ENCODE measurements around the gene RAD51B.

RAD51B gene

DNA sequence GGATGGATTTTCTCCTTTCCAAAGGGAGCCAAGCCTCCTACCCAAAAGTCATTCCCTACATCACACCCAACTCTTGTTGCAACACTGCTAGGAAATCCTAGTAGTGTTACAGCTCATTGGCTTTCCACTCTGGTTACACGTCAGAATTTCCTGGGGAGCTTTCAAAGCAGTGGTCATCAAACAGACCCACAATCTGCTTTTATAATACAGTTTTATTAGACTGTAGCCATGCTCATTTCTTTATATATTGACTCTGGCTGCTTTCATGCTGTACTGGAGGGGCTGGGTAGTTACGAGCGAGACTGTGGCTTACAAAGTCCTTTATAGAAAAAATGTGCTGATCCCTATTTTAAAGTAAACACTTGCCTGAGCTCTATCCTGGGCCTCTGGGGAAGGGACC is 37.5 kb upstream of the RAD51B start:
- Histone ChIP-seq H3K9me3 (ENCODE audit: control insufficient read depth, insufficient read depth, low read depth, low read length) (no peaks in the 10 kb centered on the region), H3K27ac (ENCODE audit: extremely low read depth, low read depth, low read length) (no peak overlapping the region), H3K4me3 (ENCODE audit: low read depth, low read length) (no peak overlapping the region), H3K4me1 (ENCODE audit: control insufficient read depth, insufficient read depth, low read length) (no peaks in the 10 kb centered on the region), H3K36me3 (ENCODE audit: control insufficient read depth in 2 of 2, insufficient read depth in 1 of 2, low read length in 2 of 2) (peaks cover 33 to 94% of the 10 kb centered on the region in 2 experiments)
- no peak for TF ChIP-seq GLI2 (tag by site-specific recombination; IDR thresholded peaks at IDR 0.05; ENCODE audit: borderline replicate concordance, low read depth)
- TF ChIP-seq ZBTB7A (tag by site-specific recombination; IDR thresholded peaks at IDR 0.05; ENCODE audit: low read depth), result no peak
- TF ChIP-seq MYNN (tag by site-specific recombination; IDR thresholded peaks at IDR 0.05; ENCODE audit: borderline replicate concordance), result no peak
- TF ChIP-seq ZNF157 (tag by site-specific recombination; IDR thresholded peaks at IDR 0.05), result no peak
- TF ChIP-seq, protein P1, sequence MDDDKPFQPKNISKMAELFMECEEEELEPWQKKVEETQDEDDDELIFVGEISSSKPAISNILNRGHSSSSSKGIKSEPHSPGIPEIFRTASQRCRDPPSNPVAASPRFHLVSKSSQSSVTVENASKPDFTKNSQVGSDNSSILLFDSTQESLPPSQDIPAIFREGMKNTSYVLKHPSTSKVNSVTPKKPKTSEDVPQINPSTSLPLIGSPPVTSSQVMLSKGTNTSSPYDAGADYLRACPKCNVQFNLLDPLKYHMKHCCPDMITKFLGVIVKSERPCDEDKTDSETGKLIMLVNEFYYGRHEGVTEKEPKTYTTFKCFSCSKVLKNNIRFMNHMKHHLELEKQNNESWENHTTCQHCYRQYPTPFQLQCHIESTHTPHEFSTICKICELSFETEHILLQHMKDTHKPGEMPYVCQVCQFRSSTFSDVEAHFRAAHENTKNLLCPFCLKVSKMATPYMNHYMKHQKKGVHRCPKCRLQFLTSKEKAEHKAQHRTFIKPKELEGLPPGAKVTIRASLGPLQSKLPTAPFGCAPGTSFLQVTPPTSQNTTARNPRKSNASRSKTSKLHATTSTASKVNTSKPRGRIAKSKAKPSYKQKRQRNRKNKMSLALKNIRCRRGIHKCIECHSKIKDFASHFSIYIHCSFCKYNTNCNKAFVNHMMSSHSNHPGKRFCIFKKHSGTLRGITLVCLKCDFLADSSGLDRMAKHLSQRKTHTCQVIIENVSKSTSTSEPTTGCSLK (tag by site-specific recombination; IDR thresholded peaks at IDR 0.05), result no peak
- TF ChIP-seq ZNF10 (tag by site-specific recombination; IDR thresholded peaks at IDR 0.05), result no peak
- TF ChIP-seq ZNF335 (tag by site-specific recombination; conservative IDR thresholded peaks at IDR 0.05), result no peak
- TF ChIP-seq, protein P2, sequence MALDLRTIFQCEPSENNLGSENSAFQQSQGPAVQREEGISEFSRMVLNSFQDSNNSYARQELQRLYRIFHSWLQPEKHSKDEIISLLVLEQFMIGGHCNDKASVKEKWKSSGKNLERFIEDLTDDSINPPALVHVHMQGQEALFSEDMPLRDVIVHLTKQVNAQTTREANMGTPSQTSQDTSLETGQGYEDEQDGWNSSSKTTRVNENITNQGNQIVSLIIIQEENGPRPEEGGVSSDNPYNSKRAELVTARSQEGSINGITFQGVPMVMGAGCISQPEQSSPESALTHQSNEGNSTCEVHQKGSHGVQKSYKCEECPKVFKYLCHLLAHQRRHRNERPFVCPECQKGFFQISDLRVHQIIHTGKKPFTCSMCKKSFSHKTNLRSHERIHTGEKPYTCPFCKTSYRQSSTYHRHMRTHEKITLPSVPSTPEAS (tag by site-specific recombination; IDR thresholded peaks at IDR 0.05), result no peak
- ChIA-PET CTCF (interaction anchor here (0.7 to 0.9 kb wide), 2 partner anchors 8 to 61 kb away, joined by 3 to 4 read pairs; no protein-coding TSS in a partner anchor), POLR2A (no interaction called here)

DNA sequence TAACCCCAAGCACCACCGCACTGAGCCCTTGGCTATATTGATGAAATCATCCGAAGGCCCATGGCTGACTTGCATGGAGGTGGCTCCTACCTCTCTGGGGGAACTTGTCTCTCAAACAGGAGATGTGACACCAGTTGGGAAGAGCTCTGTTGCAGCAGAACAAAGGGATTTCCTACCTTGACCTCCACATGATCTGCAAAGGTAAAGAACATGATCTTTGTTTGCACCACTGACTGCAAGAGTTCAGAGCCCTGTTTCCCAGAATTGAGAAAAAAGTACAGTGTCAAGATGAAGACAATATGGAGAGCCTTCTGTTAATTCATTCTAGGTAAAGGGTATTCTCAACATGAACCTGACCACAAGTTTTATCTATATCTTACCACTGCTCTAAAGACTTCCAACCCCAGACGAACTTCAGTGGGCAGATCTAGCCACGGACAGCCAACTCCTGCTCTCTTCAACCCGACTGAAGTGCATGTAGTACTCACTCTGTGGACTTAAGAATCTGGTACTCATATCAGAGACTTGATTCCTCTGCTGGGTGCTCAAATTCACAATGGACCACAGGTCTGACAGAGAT is 35.2 kb upstream of the RAD51B start:
- no peak overlapping the region for H3K27ac ChIP-seq (ENCODE audit: extremely low read depth, low read depth, low read length)
- POLR2A ChIA-PET, result no interaction called here
- H3K4me1 ChIP-seq (ENCODE audit: control insufficient read depth, insufficient read depth, low read length), result no peaks in the 10 kb centered on the region
- no peak for TF ChIP-seq ZNF140 (tag by site-specific recombination; IDR thresholded peaks at IDR 0.05)
- TF ChIP-seq, protein P3, sequence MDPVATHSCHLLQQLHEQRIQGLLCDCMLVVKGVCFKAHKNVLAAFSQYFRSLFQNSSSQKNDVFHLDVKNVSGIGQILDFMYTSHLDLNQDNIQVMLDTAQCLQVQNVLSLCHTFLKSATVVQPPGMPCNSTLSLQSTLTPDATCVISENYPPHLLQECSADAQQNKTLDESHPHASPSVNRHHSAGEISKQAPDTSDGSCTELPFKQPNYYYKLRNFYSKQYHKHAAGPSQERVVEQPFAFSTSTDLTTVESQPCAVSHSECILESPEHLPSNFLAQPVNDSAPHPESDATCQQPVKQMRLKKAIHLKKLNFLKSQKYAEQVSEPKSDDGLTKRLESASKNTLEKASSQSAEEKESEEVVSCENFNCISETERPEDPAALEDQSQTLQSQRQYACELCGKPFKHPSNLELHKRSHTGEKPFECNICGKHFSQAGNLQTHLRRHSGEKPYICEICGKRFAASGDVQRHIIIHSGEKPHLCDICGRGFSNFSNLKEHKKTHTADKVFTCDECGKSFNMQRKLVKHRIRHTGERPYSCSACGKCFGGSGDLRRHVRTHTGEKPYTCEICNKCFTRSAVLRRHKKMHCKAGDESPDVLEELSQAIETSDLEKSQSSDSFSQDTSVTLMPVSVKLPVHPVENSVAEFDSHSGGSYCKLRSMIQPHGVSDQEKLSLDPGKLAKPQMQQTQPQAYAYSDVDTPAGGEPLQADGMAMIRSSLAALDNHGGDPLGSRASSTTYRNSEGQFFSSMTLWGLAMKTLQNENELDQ (tag by site-specific recombination; IDR thresholded peaks at IDR 0.05; ENCODE audit: low read depth), result no peak
- TF ChIP-seq, protein P4, sequence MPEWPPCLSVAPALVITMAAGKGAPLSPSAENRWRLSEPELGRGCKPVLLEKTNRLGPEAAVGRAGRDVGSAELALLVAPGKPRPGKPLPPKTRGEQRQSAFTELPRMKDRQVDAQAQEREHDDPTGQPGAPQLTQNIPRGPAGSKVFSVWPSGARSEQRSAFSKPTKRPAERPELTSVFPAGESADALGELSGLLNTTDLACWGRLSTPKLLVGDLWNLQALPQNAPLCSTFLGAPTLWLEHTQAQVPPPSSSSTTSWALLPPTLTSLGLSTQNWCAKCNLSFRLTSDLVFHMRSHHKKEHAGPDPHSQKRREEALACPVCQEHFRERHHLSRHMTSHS (tag by site-specific recombination; IDR thresholded peaks at IDR 0.05), result no peak
- TF ChIP-seq FEZF1 (tag by site-specific recombination; IDR thresholded peaks at IDR 0.05), result no peak
- TF ChIP-seq ZNF677 (tag by site-specific recombination; IDR thresholded peaks at IDR 0.05), result no peak
- TF ChIP-seq GLI2 (tag by site-specific recombination; IDR thresholded peaks at IDR 0.05; ENCODE audit: borderline replicate concordance, low read depth), result no peak
- no peak for TF ChIP-seq SP2 (tag by site-specific recombination; IDR thresholded peaks at IDR 0.05)
- TF ChIP-seq, protein P5, sequence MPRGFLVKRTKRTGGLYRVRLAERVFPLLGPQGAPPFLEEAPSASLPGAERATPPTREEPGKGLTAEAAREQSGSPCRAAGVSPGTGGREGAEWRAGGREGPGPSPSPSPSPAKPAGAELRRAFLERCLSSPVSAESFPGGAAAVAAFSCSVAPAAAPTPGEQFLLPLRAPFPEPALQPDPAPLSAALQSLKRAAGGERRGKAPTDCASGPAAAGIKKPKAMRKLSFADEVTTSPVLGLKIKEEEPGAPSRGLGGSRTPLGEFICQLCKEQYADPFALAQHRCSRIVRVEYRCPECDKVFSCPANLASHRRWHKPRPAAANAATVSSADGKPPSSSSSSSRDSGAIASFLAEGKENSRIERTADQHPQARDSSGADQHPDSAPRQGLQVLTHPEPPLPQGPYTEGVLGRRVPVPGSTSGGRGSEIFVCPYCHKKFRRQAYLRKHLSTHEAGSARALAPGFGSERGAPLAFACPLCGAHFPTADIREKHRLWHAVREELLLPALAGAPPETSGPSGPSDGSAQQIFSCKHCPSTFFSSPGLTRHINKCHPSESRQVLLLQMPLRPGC (tag by site-specific recombination; IDR thresholded peaks at IDR 0.05), result no peak
- no peak for TF ChIP-seq ZNF350 (tag by site-specific recombination; IDR thresholded peaks at IDR 0.05)
- no peaks in the 10 kb centered on the region for H3K9me3 ChIP-seq (ENCODE audit: control insufficient read depth, insufficient read depth, low read depth, low read length)
- CTCF ChIA-PET, result interaction anchor here (0.6 kb wide), 1 partner anchor 106 kb away, joined by 3 read pairs; no protein-coding TSS in a partner anchor
- peaks cover 24 to 97% of the 10 kb centered on the region in 2 experiments for H3K36me3 ChIP-seq (ENCODE audit: control insufficient read depth in 2 of 2, insufficient read depth in 1 of 2, low read length in 2 of 2)
- H3K4me3 ChIP-seq (ENCODE audit: low read depth, low read length), result no peak overlapping the region

All from HEK293 (cell line).